K562 (cell line): ENCODE data around the gene SCMH1. TPM values are rescaled to one million over a fixed set of nuclear protein-coding genes. Genes with fewer than 3 reads are reported as not detected.

ENCODE experiments used
- ARHGAP35 ChIP-seq: fragments of 450-650 bp; IDR thresholded peaks from 2 replicates; pipeline ENCODE4 v1.6.1; 2018; ENCODE audit not compliant: partially characterized antibody
- ATF6 ChIP-seq: sonication (generic); formaldehyde crosslinking; IDR thresholded peaks from 2 replicates; pipeline ENCODE4 v1.4.0; 2020; ENCODE audit warnings: mild to moderate bottlenecking, missing genetic modification reagents
- EP300 ChIP-seq: IDR thresholded peaks from 2 replicates; pipeline ENCODE4 v1.6.1; 2012; ENCODE audit warnings: low read length, improper control_type of control experiment
- KLF16 ChIP-seq: IDR thresholded peaks from 2 replicates; pipeline ENCODE4 v1.6.1; 2016; ENCODE audit warnings: antibody characterized with exemption
- PBX2 ChIP-seq, 2 experiments: IDR thresholded peaks in 1 of 2; conservative IDR thresholded peaks in 1 of 2; 2 replicates each; pipeline ENCODE4 v1.6.1; 2016; ENCODE audit warnings: low read depth in 2 of 2, mild to moderate bottlenecking in 1 of 2, missing compliant biosample characterization in 1 of 2, missing genetic modification characterization in 1 of 2, moderate library complexity in 1 of 2
- TCF7 ChIP-seq: sonication (generic); IDR thresholded peaks from 2 replicates; pipeline ENCODE4 v1.6.1; 2016; ENCODE audit warnings: antibody characterized with exemption, borderline replicate concordance
- THAP7 ChIP-seq: fragments of 250-450 bp; sonication (Bioruptor Pico); IDR thresholded peaks from 2 replicates; pipeline ENCODE4 v1.5.0; 2021
- TSHZ1 ChIP-seq: fragments of 250-450 bp; sonication (Bioruptor Pico); IDR thresholded peaks from 2 replicates; pipeline ENCODE4 v1.4.0; 2020; ENCODE audit warnings: mild to moderate bottlenecking, moderate library complexity
- XRCC3 ChIP-seq: fragments of 450-650 bp; IDR thresholded peaks from 2 replicates; pipeline ENCODE4 v1.6.1; 2017; ENCODE audit warnings: mild to moderate bottlenecking, moderate library complexity
- ZFP91 ChIP-seq: sonication (generic); formaldehyde crosslinking; IDR thresholded peaks from 2 replicates; pipeline ENCODE4 v1.8.0; 2022; ENCODE audit warnings: mild to moderate bottlenecking, missing genetic modification reagents
- ZNF518B ChIP-seq: fragments of 250-450 bp; sonication (Bioruptor Pico); IDR thresholded peaks from 2 replicates; pipeline ENCODE4 v1.5.0; 2021; ENCODE audit warnings: mild to moderate bottlenecking, moderate library complexity
- ZNF780A ChIP-seq: fragments of 250-450 bp; sonication (Bioruptor Pico); IDR thresholded peaks from 2 replicates; pipeline ENCODE4 v1.5.0; 2021; ENCODE audit warnings: mild to moderate bottlenecking
- polyA plus RNA-seq, 8 experiments: library from polyadenylated mRNA; depleted of rRNA in 4 of 8; stranded (reverse) in 5 of 8; unstranded in 3 of 8; fragments of >200 nt; fragmentation: Nextera tagmentation in 2 of 8; fragmentation: Illumina TruSeq in 1 of 8; extraction: Ambion mirVana in 2 of 8; extraction: Trizol in 1 of 8; gene quantifications; 2 replicates each; pipeline versions ENCODE4 v1.2.1 to v1.2.3, GENCODE V29; 2011 to 2014; ENCODE audit warnings: inconsistent platforms in 1 of 8, missing spikeins in 1 of 8
- total RNA-seq, 7 experiments: library from RNA; depleted of rRNA in 6 of 7; stranded (reverse); fragments of >200 nt in 6 of 7; fragmentation: Illumina TruSeq in 2 of 7; extraction: Trizol in 2 of 7; gene quantifications; 2 replicates each; pipeline versions ENCODE4 v1.2.1 to v1.2.3, GENCODE V29; 2011 to 2021; ENCODE audit warnings: low replicate concordance in 1 of 7

The SCMH1 gene
- total and polyA plus RNA-seq, 9 of the 15 experiments (the other 6 are each of a cell fraction or from before 2014, with no cell fraction given) = 8.5 to 37.0 (median 26.8) TPM

GRCh38 chr1:41242342-41243078, 404 bp upstream of the SCMH1 start (continued):
- TF ChIP-seq ZNF518B (CRISPR knock-in tag) (no peak), ATF6 (CRISPR knock-in tag) (peak; percentile 30; the same call in 1 of the 2 replicates), ZFP91 (CRISPR knock-in tag) (no peak), ARHGAP35 (no peak), PBX2 (CRISPR knock-in tag; IDR thresholded peaks at IDR 0.05; ENCODE audit: low read depth) (no peak), PBX2 (tag; conservative IDR thresholded peaks at IDR 0.05; ENCODE audit: low read depth) (no peak), XRCC3 (no peak), ZNF780A (CRISPR knock-in tag) (no peak), EP300 (no peak), KLF16 (no peak), TCF7 (no peak), THAP7 (CRISPR knock-in tag) (no peak), TSHZ1 (CRISPR knock-in tag) (no peak)
